HEK293 (cell line): ENCODE results near the gene HM13.
A peak's percentile ranks its signal among the peaks of the same experiment; 100 is the strongest.

Experiments used
- CTCF ChIA-PET: fragments of 350-600 bp; formaldehyde crosslinking; extraction: SDS; loops from one replicate; lab custom pipeline; 2021; ENCODE audit warnings: antibody characterized with exemption; lab: Yijun Ruan, JAX
- POLR2A ChIA-PET: fragments of 300-600 bp; formaldehyde crosslinking; extraction: SDS; loops from one replicate; lab custom pipeline; 2020; ENCODE audit warnings: antibody characterized with exemption, inconsistent platforms; lab: Yijun Ruan, JAX
- H3K27ac ChIP-seq: fragments of 200-500 bp; sonication (Bioruptor generic); 2 replicates; pipeline ENCODE4 v1.5.1; 2014; ENCODE audit warnings: low read depth, low read length, control low read depth, inconsistent platforms; ENCODE audit errors: extremely low read depth
- H3K36me3 ChIP-seq, 2 experiments: fragments of 200-500 bp in 1 of 2; sonication (Bioruptor generic) in 1 of 2; 1 replicate in 1 of 2; 2 replicates in 1 of 2; pipeline ENCODE4 v1.5.1; 2014 to 2017; ENCODE audit warnings: inconsistent platforms in 2 of 2, low read length in 2 of 2; ENCODE audit not compliant: control insufficient read depth in 2 of 2, insufficient read depth in 1 of 2
- H3K4me1 ChIP-seq: fragments of 200-500 bp; sonication (Bioruptor generic); 2 replicates; pipeline ENCODE4 v1.5.1; 2014; ENCODE audit warnings: mild to moderate bottlenecking, low read length, inconsistent platforms; ENCODE audit not compliant: control insufficient read depth, insufficient read depth
- H3K4me3 ChIP-seq: 2 replicates; pipeline ENCODE4 v1.5.1; 2011; ENCODE audit warnings: low read depth, mild to moderate bottlenecking, control low read depth, low read length, moderate library complexity
- H3K9me3 ChIP-seq: fragments of 200-500 bp; sonication (Bioruptor generic); 2 replicates; pipeline ENCODE4 v1.5.1; 2014; ENCODE audit warnings: low read depth, low read length, inconsistent platforms; ENCODE audit not compliant: control insufficient read depth, insufficient read depth
- CTCF ChIP-seq: fragments of 450-650 bp; formaldehyde crosslinking; IDR thresholded peaks from 2 replicates; pipeline ENCODE4 v1.5.1; 2016; ENCODE audit warnings: missing biosample characterization, missing genetic modification characterization
- PATZ1 ChIP-seq: fragments of 450-650 bp; formaldehyde crosslinking; IDR thresholded peaks from 2 replicates; pipeline ENCODE4 v1.5.1; 2016; ENCODE audit warnings: missing biosample characterization, missing genetic modification characterization
- PRDM6 ChIP-seq: fragments of 450-650 bp; formaldehyde crosslinking; IDR thresholded peaks from 2 replicates; pipeline ENCODE4 v1.5.1; 2017; ENCODE audit warnings: missing biosample characterization, missing genetic modification characterization
- SCRT2 ChIP-seq: fragments of 450-650 bp; formaldehyde crosslinking; IDR thresholded peaks from 2 replicates; pipeline ENCODE4 v1.5.1; 2016; ENCODE audit warnings: missing biosample characterization, missing genetic modification characterization
- TCF7L2 ChIP-seq: IDR thresholded peaks from 2 replicates; pipeline ENCODE4 v1.6.1; 2011; ENCODE audit warnings: low read depth, mild to moderate bottlenecking, inconsistent platforms, low read length, moderate library complexity, borderline replicate concordance
- TRIM28 ChIP-seq: IDR thresholded peaks from 2 replicates; pipeline ENCODE4 v1.6.1; 2011; ENCODE audit warnings: low read length, control low read depth, borderline replicate concordance
- YY2 ChIP-seq: fragments of 450-650 bp; formaldehyde crosslinking; IDR thresholded peaks from 2 replicates; pipeline ENCODE4 v1.5.1; 2016; ENCODE audit warnings: missing biosample characterization, missing genetic modification characterization
- ZBTB17 ChIP-seq: fragments of 450-650 bp; formaldehyde crosslinking; IDR thresholded peaks from 2 replicates; pipeline ENCODE4 v1.5.1; 2016; ENCODE audit warnings: missing biosample characterization, missing genetic modification characterization
- ZBTB48 ChIP-seq: fragments of 450-650 bp; formaldehyde crosslinking; IDR thresholded peaks from 2 replicates; pipeline ENCODE4 v1.5.1; 2016; ENCODE audit warnings: missing biosample characterization, missing genetic modification characterization
- ZIC2 ChIP-seq: fragments of 450-650 bp; formaldehyde crosslinking; IDR thresholded peaks from 2 replicates; pipeline ENCODE4 v1.5.1; 2016; ENCODE audit warnings: missing biosample characterization, missing genetic modification characterization
- ZNF121 ChIP-seq: fragments of 450-650 bp; formaldehyde crosslinking; IDR thresholded peaks from 2 replicates; pipeline ENCODE4 v1.5.1; 2016; ENCODE audit warnings: missing biosample characterization, missing genetic modification characterization
- ZNF155 ChIP-seq: fragments of 450-650 bp; formaldehyde crosslinking; IDR thresholded peaks from 2 replicates; pipeline ENCODE4 v1.5.1; 2016; ENCODE audit warnings: missing biosample characterization, missing genetic modification characterization
- ZNF366 ChIP-seq: fragments of 450-650 bp; formaldehyde crosslinking; conservative IDR thresholded peaks from 2 replicates; pipeline ENCODE4 v1.5.1; 2016; ENCODE audit warnings: missing biosample characterization, missing genetic modification characterization
- ZNF398 ChIP-seq: fragments of 450-650 bp; formaldehyde crosslinking; IDR thresholded peaks from 2 replicates; pipeline ENCODE4 v1.5.1; 2017; ENCODE audit warnings: missing biosample characterization, missing genetic modification characterization
- ZNF488 ChIP-seq: fragments of 450-650 bp; formaldehyde crosslinking; IDR thresholded peaks from 2 replicates; pipeline ENCODE4 v1.5.1; 2016; ENCODE audit warnings: missing biosample characterization, missing genetic modification characterization
- ZNF518A ChIP-seq: fragments of 450-650 bp; formaldehyde crosslinking; conservative IDR thresholded peaks from 2 replicates; pipeline ENCODE4 v1.5.1; 2016; ENCODE audit warnings: low read depth, missing biosample characterization, missing genetic modification characterization
- ZNF571 ChIP-seq: fragments of 450-650 bp; formaldehyde crosslinking; IDR thresholded peaks from 2 replicates; pipeline ENCODE4 v1.5.0; 2017; ENCODE audit warnings: missing biosample characterization, missing genetic modification characterization
- ZNF580 ChIP-seq: fragments of 450-650 bp; formaldehyde crosslinking; IDR thresholded peaks from 2 replicates; pipeline ENCODE4 v1.5.1; 2016; ENCODE audit warnings: missing biosample characterization, missing genetic modification characterization
- ZNF623 ChIP-seq: fragments of 450-650 bp; formaldehyde crosslinking; IDR thresholded peaks from 2 replicates; pipeline ENCODE4 v1.5.1; 2016; ENCODE audit warnings: missing biosample characterization, missing genetic modification characterization

The HM13 gene

GRCh38 chr20:31605902-31606803 lies 91.9 kb downstream of the HM13 start (continued):
- TF ChIP-seq ZBTB48 (tag by site-specific recombination) (peak; percentile 44), ZIC2 (tag by site-specific recombination) (no peak; the same call in none of the 2 replicates)

- Histone ChIP-seq H3K4me3 (peak overlapping the region; percentile 70), H3K27ac (no peak overlapping the region), H3K9me3 (no peaks in the 10 kb centered on the region), H3K4me1 (peaks cover 15% of the 10 kb centered on the region), H3K36me3 (peaks cover 0 to 17% of the 10 kb centered on the region in 2 experiments; a peak in 1 of 3 replicates)
- ChIA-PET CTCF (interaction anchor here (0.5 to 26.4 kb wide), 9 partner anchors 20 to 345 kb away, joined by 3 to 1204 read pairs (median 3); no protein-coding TSS in a partner anchor), POLR2A (interaction anchor here (1.2 to 8.7 kb wide), 4 partner anchors 29 to 116 kb away, joined by 3 to 255 read pairs (median 28); no protein-coding TSS in a partner anchor)
- no peak for TF ChIP-seq ZNF623 (tag by site-specific recombination)
- no peak for TF ChIP-seq ZNF518A (tag by site-specific recombination)
- TF ChIP-seq SCRT2 (tag by site-specific recombination), result no peak
- peak; percentile 57; the same call in 1 of the 2 replicates for TF ChIP-seq ZBTB17
- no peak for TF ChIP-seq YY2
- no peak for TF ChIP-seq CTCF (tag by site-specific recombination)
- TF ChIP-seq ZNF398 (tag by site-specific recombination), result peak; percentile 75
- no peak for TF ChIP-seq TRIM28
- no peak for TF ChIP-seq ZNF571
- TF ChIP-seq ZNF580 (tag by site-specific recombination), result no peak
- no peak for TF ChIP-seq ZNF155 (tag by site-specific recombination)
- no peak for TF ChIP-seq ZNF366 (tag by site-specific recombination)
- no peak for TF ChIP-seq PRDM6 (tag by site-specific recombination)
- no peak for TF ChIP-seq ZNF488 (tag by site-specific recombination)
- no peak for TF ChIP-seq PATZ1
- TF ChIP-seq TCF7L2, result peak; percentile 77
- TF ChIP-seq ZNF121 (tag by site-specific recombination), result no peak
Measured at GRCh38 chr20:31606804-31607639, 92.8 kb downstream of the HM13 start.
